HL-60 (cell line): Measurements from ENCODE around the gene TFE3.

Experiments used
- DNase-seq, 2 experiments: peaks; one replicate each; pipeline ENCODE4 v3.0.0-alpha.2; 2010 to 2020; ENCODE audit warnings: low read depth in 1 of 2, low spot score in 1 of 2
- H3K27ac ChIP-seq: fragments of 250-450 bp; sonication (Bioruptor Pico); replicated peaks from 2 replicates; pipeline ENCODE4 v1.5.1; 2020; ENCODE audit warnings: mild to moderate bottlenecking, moderate library complexity
- H3K27me3 ChIP-seq: fragments of 250-450 bp; sonication (Bioruptor Pico); 2 replicates; pipeline ENCODE4 v1.5.1; 2021; ENCODE audit warnings: mild to moderate bottlenecking, moderate library complexity; ENCODE audit not compliant: insufficient read depth, poor library complexity, severe bottlenecking
- H3K4me3 ChIP-seq: replicated peaks from 2 replicates; pipeline ENCODE4 v1.5.1; 2011; ENCODE audit warnings: mild to moderate bottlenecking, control low read depth, low read length; ENCODE audit not compliant: insufficient read depth
- GABPA ChIP-seq: IDR thresholded peaks from 2 replicates; pipeline ENCODE4 v1.6.1; 2012; ENCODE audit warnings: low read depth
- POLR2AphosphoS5 ChIP-seq: IDR thresholded peaks from 2 replicates; pipeline ENCODE4 v1.6.1; 2012; ENCODE audit warnings: low read depth
- SPI1 ChIP-seq: IDR thresholded peaks from 2 replicates; pipeline ENCODE4 v1.6.1; 2012; ENCODE audit warnings: low read depth, mild to moderate bottlenecking, borderline replicate concordance
- TF ChIP-seq, protein P1 (sequence below): IDR thresholded peaks from 2 replicates; pipeline ENCODE4 v1.6.1; 2012; ENCODE audit warnings: low read depth; ENCODE audit not compliant: insufficient replicate concordance
- TF ChIP-seq, protein P2 (sequence below): IDR thresholded peaks from one replicate; pipeline ENCODE4 v1.5.1; 2011; ENCODE audit warnings: low read length, control low read depth, inconsistent platforms; ENCODE audit not compliant: insufficient read depth

The TFE3 gene

DNA sequence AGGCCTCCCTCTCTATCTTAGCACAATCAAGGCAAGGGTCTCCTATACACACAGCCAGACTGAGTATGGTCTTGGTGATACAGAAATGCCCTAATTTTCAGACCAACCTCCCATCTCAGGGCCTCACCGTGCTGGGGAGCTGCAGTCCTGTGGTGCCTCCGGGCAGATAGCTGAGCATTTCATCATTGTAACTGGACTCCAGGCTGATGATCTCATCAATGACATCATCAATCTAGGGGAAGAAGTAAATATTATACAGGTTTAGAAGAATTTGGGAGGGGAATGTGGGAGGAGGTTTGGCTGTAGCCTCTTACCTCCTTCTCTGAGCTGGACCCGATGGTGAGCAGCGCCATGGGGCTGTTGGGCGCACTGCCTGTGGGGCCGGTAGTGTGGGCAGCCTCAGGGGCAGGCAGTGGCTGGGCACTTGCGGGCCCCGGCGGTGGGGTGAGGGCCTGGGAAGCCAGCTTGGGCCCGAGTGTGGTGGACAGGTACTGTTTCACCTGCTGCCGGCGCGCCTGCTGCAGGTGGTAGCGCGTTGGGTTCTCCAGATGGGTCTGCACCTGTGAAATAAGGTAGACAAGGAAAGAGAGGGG, 5.2 kb downstream of the TFE3 start:
- DNase-seq, result no peak
- H3K27me3 ChIP-seq, result no peaks in the 10 kb centered on the region
- no peak overlapping the region for H3K4me3 ChIP-seq
- H3K27ac ChIP-seq, result no peak overlapping the region
- TF ChIP-seq, protein P1, sequence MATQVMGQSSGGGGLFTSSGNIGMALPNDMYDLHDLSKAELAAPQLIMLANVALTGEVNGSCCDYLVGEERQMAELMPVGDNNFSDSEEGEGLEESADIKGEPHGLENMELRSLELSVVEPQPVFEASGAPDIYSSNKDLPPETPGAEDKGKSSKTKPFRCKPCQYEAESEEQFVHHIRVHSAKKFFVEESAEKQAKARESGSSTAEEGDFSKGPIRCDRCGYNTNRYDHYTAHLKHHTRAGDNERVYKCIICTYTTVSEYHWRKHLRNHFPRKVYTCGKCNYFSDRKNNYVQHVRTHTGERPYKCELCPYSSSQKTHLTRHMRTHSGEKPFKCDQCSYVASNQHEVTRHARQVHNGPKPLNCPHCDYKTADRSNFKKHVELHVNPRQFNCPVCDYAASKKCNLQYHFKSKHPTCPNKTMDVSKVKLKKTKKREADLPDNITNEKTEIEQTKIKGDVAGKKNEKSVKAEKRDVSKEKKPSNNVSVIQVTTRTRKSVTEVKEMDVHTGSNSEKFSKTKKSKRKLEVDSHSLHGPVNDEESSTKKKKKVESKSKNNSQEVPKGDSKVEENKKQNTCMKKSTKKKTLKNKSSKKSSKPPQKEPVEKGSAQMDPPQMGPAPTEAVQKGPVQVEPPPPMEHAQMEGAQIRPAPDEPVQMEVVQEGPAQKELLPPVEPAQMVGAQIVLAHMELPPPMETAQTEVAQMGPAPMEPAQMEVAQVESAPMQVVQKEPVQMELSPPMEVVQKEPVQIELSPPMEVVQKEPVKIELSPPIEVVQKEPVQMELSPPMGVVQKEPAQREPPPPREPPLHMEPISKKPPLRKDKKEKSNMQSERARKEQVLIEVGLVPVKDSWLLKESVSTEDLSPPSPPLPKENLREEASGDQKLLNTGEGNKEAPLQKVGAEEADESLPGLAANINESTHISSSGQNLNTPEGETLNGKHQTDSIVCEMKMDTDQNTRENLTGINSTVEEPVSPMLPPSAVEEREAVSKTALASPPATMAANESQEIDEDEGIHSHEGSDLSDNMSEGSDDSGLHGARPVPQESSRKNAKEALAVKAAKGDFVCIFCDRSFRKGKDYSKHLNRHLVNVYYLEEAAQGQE, result no peak
- TF ChIP-seq, protein P2, sequence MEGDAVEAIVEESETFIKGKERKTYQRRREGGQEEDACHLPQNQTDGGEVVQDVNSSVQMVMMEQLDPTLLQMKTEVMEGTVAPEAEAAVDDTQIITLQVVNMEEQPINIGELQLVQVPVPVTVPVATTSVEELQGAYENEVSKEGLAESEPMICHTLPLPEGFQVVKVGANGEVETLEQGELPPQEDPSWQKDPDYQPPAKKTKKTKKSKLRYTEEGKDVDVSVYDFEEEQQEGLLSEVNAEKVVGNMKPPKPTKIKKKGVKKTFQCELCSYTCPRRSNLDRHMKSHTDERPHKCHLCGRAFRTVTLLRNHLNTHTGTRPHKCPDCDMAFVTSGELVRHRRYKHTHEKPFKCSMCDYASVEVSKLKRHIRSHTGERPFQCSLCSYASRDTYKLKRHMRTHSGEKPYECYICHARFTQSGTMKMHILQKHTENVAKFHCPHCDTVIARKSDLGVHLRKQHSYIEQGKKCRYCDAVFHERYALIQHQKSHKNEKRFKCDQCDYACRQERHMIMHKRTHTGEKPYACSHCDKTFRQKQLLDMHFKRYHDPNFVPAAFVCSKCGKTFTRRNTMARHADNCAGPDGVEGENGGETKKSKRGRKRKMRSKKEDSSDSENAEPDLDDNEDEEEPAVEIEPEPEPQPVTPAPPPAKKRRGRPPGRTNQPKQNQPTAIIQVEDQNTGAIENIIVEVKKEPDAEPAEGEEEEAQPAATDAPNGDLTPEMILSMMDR, result no peak
- TF ChIP-seq GABPA (no peak), SPI1 (no peak), POLR2AphosphoS5 (no peak)

DNA sequence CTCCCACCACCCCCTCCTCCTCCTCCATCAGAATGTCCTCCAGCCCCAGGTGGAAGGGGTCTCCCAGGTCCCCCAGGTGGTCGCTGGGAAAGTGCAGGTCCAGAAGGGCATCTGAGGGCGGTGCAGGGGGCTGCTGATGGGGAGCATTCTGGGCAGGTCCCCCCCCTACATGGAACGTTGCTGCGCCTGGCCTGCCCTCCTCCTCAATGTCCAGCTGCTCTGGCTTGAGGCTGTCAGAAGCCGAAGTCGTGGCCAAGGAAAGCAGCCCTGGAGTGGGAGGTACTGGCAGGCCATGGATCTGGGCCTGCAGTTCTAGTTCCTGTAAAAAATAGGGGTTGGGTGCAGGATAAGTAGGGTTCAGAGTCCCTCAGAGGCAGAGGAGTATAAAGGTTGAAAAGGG, 12.9 kb downstream of the TFE3 start:
- TF ChIP-seq GABPA (no peak), SPI1 (no peak), POLR2AphosphoS5 (no peak)
- TF ChIP-seq, protein P1, result no peak
- TF ChIP-seq, protein P2, result no peak
- Histone ChIP-seq H3K27me3 (no peaks in the 10 kb centered on the region), H3K4me3 (no peak overlapping the region), H3K27ac (no peak overlapping the region)
- no peak for DNase-seq

DNA sequence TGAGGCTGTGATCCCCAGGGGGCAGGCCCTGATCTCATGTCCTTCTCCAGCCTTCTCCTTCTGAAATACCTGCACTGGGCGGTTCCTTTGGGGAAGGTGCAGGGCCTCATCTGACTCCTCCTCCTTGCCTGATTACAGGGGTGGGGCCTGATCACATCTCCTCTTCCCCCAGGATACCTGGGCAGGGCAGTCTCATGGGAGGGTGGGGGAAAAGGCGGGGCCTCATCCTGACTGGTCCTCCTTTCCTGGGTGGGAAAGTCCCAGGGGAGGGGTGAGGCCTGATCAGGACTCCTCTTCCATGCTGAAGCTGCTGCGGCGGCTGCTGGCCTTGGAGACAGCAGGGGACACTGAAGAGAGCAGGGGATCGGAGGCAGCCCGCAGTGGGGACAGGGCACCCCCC, 13.3 kb downstream of the TFE3 start:
- no peak for DNase-seq
- H3K27me3 ChIP-seq, result no peaks in the 10 kb centered on the region
- no peak overlapping the region for H3K4me3 ChIP-seq
- no peak overlapping the region for H3K27ac ChIP-seq
- TF ChIP-seq, protein P1, result no peak
- no peak for TF ChIP-seq POLR2AphosphoS5
- no peak for TF ChIP-seq GABPA
- TF ChIP-seq, protein P2, result no peak
- TF ChIP-seq SPI1, result no peak
